GM23338 (cell line): Measurements from ENCODE around the gene CD6. TPM values are rescaled to one million over a fixed set of nuclear protein-coding genes. Genes with fewer than 3 reads are reported as not detected.

Experiments
- ATAC-seq: fragments of 200-7000 bp; cut with Tn5 transposase; 3 replicates; pipeline ENCODE4 v1.9.1; 2020
- DNase-seq: peaks from one replicate; pipeline ENCODE4 v3.0.0-alpha.2; 2015; ENCODE audit warnings: low spot score
- H2AFZ ChIP-seq: fragments of 200-600 bp; sonication (generic); 2 replicates; pipeline ENCODE4 v1.8.0; 2016; ENCODE audit warnings: antibody characterized with exemption, mild to moderate bottlenecking, moderate library complexity
- H3F3A ChIP-seq: fragments of 200-600 bp; sonication (generic); replicated peaks from 2 replicates; pipeline ENCODE4 v1.8.0; 2017; ENCODE audit warnings: antibody characterized with exemption, mixed run types, low read depth
- H3K27ac ChIP-seq: fragments of 200-600 bp; sonication (generic); 2 replicates; pipeline ENCODE4 v1.6.1; 2016; ENCODE audit warnings: low read depth
- H3K27me3 ChIP-seq: fragments of 200-600 bp; sonication (generic); 2 replicates; pipeline ENCODE4 v1.8.0; 2016; ENCODE audit warnings: mild to moderate bottlenecking, mixed run types, moderate library complexity; ENCODE audit not compliant: insufficient read depth
- H3K36me3 ChIP-seq: fragments of 200-600 bp; sonication (generic); 2 replicates; pipeline ENCODE4 v1.8.0; 2016; ENCODE audit warnings: mild to moderate bottlenecking; ENCODE audit not compliant: insufficient read depth
- H3K4me1 ChIP-seq: fragments of 200-600 bp; sonication (generic); 2 replicates; pipeline ENCODE4 v1.8.0; 2016; ENCODE audit warnings: mild to moderate bottlenecking, moderate library complexity; ENCODE audit not compliant: insufficient read depth
- H3K4me2 ChIP-seq: fragments of 200-600 bp; sonication (generic); 2 replicates; pipeline ENCODE4 v1.7.1; 2017; ENCODE audit warnings: mixed run types
- H3K4me3 ChIP-seq: fragments of 200-600 bp; sonication (generic); 2 replicates; pipeline ENCODE4 v1.6.1; 2016; ENCODE audit warnings: mixed run types
- H3K79me2 ChIP-seq: fragments of 200-600 bp; sonication (generic); replicated peaks from 2 replicates; pipeline ENCODE4 v1.8.0; 2017; ENCODE audit warnings: mild to moderate bottlenecking; ENCODE audit not compliant: insufficient read depth
- H3K9me2 ChIP-seq: fragments of 200-600 bp; sonication (generic); 2 replicates; pipeline ENCODE4 v1.8.0; 2017; ENCODE audit not compliant: insufficient read depth
- H4K20me1 ChIP-seq: fragments of 200-600 bp; sonication (generic); replicated peaks from 2 replicates; pipeline ENCODE4 v1.8.0; 2017; ENCODE audit warnings: mild to moderate bottlenecking; ENCODE audit not compliant: insufficient read depth
- H3K27ac Mint-ChIP-seq: 2 replicates; pipeline ENCODE4 v1.8.0; 2020; ENCODE audit warnings: inconsistent platforms, mild to moderate bottlenecking, moderate library complexity, mixed read lengths
- H3K27me3 Mint-ChIP-seq: 3 replicates; pipeline ENCODE4 v1.8.0; 2022; ENCODE audit warnings: low read depth, mild to moderate bottlenecking, moderate library complexity, mixed read lengths, inconsistent platforms; ENCODE audit not compliant: insufficient read depth, poor library complexity
- H3K36me3 Mint-ChIP-seq: 3 replicates; pipeline ENCODE4 v1.8.0; 2021; ENCODE audit warnings: low read depth, mild to moderate bottlenecking, inconsistent platforms, moderate library complexity, mixed read lengths
- H3K4me1 Mint-ChIP-seq: 3 replicates; pipeline ENCODE4 v1.8.0; 2020; ENCODE audit warnings: mild to moderate bottlenecking, inconsistent platforms, mixed read lengths
- H3K4me3 Mint-ChIP-seq: 3 replicates; pipeline ENCODE4 v1.8.0; 2021; ENCODE audit warnings: moderate library complexity, mild to moderate bottlenecking, inconsistent platforms, mixed read lengths
- H3K9me3 Mint-ChIP-seq: 3 replicates; pipeline ENCODE4 v1.8.0; 2020; ENCODE audit warnings: moderate library complexity, mild to moderate bottlenecking, inconsistent platforms, mixed read lengths
- CREB1 ChIP-seq: fragments of 250-450 bp; sonication (Bioruptor Pico); IDR thresholded peaks from 2 replicates; pipeline ENCODE4 v1.5.0; 2020; ENCODE audit warnings: low read depth, mild to moderate bottlenecking, moderate library complexity
- CTCF ChIP-seq, 2 experiments: fragments of 200-600 bp in 1 of 2; sonication (generic) in 1 of 2; conservative IDR thresholded peaks; 2 replicates each; pipeline versions ENCODE4 v1.5.1 to v1.6.1; 2016 to 2017; ENCODE audit warnings: antibody characterized with exemption in 2 of 2, low read depth in 2 of 2, mild to moderate bottlenecking in 2 of 2, moderate library complexity in 1 of 2
- EZH2 ChIP-seq: fragments of 200-600 bp; sonication (generic); IDR thresholded peaks from one replicate; pipeline ENCODE4 v1.8.0; 2017; ENCODE audit warnings: antibody characterized with exemption, mild to moderate bottlenecking, low read depth; ENCODE audit not compliant: unreplicated experiment
- JUNB ChIP-seq: IDR thresholded peaks from one replicate; pipeline ENCODE4 v1.6.1; 2016; ENCODE audit warnings: antibody characterized with exemption; ENCODE audit not compliant: unreplicated experiment
- STAT1 ChIP-seq: IDR thresholded peaks from one replicate; pipeline ENCODE4 v1.6.1; 2016; ENCODE audit warnings: antibody characterized with exemption; ENCODE audit not compliant: unreplicated experiment
- ZNF114 ChIP-seq: fragments of 250-450 bp; sonication (Bioruptor Pico); IDR thresholded peaks from 2 replicates; pipeline ENCODE4 v1.5.0; 2020; ENCODE audit warnings: mild to moderate bottlenecking, moderate library complexity
- polyA plus RNA-seq: library from polyadenylated mRNA; unstranded; fragments of >200 nt; fragmentation: Nextera tagmentation; extraction: Ambion mirVana; gene quantifications from 2 replicates; pipeline ENCODE4 v1.2.1, GENCODE V29; 2016
- total RNA-seq: library from RNA; depleted of rRNA; stranded (reverse); fragments of >200 nt; shearing (Covaris generic); gene quantifications from 2 replicates; pipeline ENCODE4 v1.2.3, GENCODE V29; 2014
- TF ChIP-seq, protein P1 (sequence below): fragments of 250-450 bp; sonication (Bioruptor Pico); IDR thresholded peaks from 2 replicates; pipeline ENCODE4 v1.5.0; 2020; ENCODE audit warnings: mild to moderate bottlenecking, moderate library complexity

The CD6 gene
- total and polyA plus RNA-seq, 2 experiments from 2014 or later = 0.49 TPM; not detected in 1

DNA sequence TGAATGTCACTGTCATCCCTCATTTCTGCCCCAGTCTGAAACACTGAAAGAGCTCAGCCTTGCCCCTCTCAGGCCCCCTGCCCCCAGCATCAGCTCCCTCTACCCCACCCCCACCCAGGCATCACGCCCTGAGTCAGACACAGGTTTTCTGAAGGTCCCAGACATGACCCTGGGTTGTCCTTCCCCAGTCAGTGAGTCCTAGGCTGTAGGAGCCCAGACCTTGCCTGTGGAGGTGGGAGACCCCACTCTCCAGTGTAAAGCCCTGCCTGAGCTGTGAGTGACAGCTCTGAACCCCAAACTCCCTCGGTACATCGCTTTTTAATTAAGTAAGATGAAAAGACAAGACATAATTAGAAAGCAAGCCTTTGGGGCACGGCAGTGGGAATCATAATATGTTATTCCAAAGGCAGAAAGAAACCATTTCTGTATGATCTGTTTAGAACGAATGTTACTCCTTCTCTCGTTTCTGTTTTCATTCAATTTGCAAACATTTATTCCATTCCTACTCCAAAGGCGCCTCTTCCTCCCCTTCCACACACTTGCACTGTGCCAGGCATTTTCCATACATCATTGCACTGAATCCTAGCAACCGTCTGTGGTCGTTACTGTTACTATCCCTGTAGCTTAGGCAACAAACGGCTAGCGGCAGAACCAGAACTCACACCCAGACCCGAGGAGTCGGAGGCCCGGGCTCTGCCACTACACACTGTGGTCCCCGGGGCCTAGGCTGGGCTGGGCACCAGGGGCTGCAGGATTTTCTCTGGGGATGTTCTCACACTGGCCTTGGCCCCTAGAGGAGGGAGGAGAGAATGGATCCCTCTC lies 63.4 kb downstream of the CD6 start (continued):
- TF ChIP-seq, protein P1, sequence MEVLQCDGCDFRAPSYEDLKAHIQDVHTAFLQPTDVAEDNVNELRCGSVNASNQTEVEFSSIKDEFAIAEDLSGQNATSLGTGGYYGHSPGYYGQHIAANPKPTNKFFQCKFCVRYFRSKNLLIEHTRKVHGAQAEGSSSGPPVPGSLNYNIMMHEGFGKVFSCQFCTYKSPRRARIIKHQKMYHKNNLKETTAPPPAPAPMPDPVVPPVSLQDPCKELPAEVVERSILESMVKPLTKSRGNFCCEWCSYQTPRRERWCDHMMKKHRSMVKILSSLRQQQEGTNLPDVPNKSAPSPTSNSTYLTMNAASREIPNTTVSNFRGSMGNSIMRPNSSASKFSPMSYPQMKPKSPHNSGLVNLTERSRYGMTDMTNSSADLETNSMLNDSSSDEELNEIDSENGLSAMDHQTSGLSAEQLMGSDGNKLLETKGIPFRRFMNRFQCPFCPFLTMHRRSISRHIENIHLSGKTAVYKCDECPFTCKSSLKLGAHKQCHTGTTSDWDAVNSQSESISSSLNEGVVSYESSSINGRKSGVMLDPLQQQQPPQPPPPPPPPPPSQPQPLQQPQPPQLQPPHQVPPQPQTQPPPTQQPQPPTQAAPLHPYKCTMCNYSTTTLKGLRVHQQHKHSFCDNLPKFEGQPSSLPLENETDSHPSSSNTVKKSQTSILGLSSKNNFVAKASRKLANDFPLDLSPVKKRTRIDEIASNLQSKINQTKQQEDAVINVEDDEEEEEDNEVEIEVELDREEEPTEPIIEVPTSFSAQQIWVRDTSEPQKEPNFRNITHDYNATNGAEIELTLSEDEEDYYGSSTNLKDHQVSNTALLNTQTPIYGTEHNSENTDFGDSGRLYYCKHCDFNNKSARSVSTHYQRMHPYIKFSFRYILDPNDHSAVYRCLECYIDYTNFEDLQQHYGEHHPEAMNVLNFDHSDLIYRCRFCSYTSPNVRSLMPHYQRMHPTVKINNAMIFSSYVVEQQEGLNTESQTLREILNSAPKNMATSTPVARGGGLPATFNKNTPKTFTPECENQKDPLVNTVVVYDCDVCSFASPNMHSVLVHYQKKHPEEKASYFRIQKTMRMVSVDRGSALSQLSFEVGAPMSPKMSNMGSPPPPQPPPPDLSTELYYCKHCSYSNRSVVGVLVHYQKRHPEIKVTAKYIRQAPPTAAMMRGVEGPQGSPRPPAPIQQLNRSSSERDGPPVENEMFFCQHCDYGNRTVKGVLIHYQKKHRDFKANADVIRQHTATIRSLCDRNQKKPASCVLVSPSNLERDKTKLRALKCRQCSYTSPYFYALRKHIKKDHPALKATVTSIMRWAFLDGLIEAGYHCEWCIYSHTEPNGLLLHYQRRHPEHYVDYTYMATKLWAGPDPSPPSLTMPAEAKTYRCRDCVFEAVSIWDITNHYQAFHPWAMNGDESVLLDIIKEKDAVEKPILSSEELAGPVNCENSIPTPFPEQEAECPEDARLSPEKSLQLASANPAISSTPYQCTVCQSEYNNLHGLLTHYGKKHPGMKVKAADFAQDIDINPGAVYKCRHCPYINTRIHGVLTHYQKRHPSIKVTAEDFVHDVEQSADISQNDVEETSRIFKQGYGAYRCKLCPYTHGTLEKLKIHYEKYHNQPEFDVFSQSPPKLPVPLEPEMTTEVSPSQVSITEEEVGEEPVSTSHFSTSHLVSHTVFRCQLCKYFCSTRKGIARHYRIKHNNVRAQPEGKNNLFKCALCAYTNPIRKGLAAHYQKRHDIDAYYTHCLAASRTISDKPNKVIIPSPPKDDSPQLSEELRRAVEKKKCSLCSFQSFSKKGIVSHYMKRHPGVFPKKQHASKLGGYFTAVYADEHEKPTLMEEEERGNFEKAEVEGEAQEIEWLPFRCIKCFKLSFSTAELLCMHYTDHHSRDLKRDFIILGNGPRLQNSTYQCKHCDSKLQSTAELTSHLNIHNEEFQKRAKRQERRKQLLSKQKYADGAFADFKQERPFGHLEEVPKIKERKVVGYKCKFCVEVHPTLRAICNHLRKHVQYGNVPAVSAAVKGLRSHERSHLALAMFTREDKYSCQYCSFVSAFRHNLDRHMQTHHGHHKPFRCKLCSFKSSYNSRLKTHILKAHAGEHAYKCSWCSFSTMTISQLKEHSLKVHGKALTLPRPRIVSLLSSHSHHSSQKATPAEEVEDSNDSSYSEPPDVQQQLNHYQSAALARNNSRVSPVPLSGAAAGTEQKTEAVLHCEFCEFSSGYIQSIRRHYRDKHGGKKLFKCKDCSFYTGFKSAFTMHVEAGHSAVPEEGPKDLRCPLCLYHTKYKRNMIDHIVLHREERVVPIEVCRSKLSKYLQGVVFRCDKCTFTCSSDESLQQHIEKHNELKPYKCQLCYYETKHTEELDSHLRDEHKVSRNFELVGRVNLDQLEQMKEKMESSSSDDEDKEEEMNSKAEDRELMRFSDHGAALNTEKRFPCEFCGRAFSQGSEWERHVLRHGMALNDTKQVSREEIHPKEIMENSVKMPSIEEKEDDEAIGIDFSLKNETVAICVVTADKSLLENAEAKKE = no peak
- TF ChIP-seq CREB1 (CRISPR knock-in tag) = no peak
- no peak for TF ChIP-seq ZNF114 (CRISPR knock-in tag)

- Histone ChIP-seq H3K4me2 (no peak overlapping the region), H3F3A (no peaks in the 10 kb centered on the region), H4K20me1 (no peaks in the 10 kb centered on the region), H3K4me1 (no peaks in the 10 kb centered on the region), H2AFZ (0 out of 2 replicates have a peak overlapping the region, but pooled peaks have one; percentile 14), H3K79me2 (no peaks in the 10 kb centered on the region), H3K36me3 (no peaks in the 10 kb centered on the region), H3K27me3 (no peaks in the 10 kb centered on the region), H3K4me3 (no peak overlapping the region), H3K27ac (no peak overlapping the region), H3K9me2 (no peaks in the 10 kb centered on the region)
- Mint-ChIP-seq H3K4me3 (no peak overlapping the region), H3K4me1 (no peaks in the 10 kb centered on the region), H3K9me3 (no peaks in the 10 kb centered on the region), H3K27me3 (peaks cover 2% of the 10 kb centered on the region), H3K27ac (no peak overlapping the region), H3K36me3 (no peaks in the 10 kb centered on the region)
- DNase-seq (no peak), ATAC-seq (no peak)
- TF ChIP-seq EZH2 (no peak), JUNB (no peak), CTCF (conservative IDR thresholded peaks at IDR 0.05; ENCODE audit: low read depth in 2 of 2) (no peak), STAT1 (no peak)
- TF ChIP-seq, protein P1 = no peak
Measured at GRCh38 chr11:61035526-61035835, 64.0 kb downstream of the CD6 start.
